ENCODE data around the gene APOL4.
"Not testable (repeated sequence)": the region's sequence is repeated elsewhere in the genome, so short reads cannot be mapped to it uniquely, and the experiment has no call there.

The APOL4 gene

GRCh38 chr22:36183446-36183845 lies 18.2 kb downstream of the APOL4 start:
- DNase-seq (ENCODE audit: low spot score), result no peak

DNA sequence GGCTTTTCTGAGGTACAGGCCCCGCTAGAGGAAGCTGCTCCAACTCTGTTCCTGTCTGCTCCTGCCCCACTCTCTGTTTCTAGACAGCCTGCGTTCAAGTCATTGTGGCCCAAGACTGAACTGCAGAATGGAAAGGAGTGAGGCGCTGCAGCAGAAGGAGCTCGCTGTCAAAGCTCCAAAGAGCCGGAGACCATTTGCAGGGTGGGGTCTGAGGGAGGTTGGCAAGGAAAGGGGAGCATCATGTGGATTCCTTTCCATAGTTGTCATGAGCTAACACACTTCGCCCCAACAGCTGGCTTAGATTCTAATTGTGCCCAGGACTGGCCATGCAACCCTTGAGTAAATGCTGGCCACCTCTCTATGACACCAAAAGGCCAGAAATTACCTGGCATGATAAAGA lies 18.8 kb downstream of the APOL4 start:
- no peak for DNase-seq (ENCODE audit: low spot score)

DNA sequence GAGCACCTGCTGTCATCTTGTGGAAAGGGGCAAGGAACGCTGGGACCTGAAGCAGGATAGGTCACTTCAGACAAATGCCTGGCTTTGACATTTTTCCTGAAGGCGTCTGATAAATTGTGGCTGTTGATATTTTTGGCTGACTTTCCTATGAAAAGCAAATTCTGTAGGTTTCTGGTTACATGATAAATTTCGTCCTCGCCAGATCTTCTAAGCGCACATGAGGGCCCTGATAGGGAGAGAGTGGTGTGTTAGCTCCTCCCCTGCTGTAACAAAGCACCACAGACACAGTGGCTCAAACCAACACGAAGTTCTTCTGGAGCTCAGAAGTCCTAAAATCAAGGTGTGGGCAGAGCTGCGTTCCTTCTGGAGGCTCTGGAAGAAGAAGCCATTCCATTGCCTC lies 19.6 kb downstream of the APOL4 start:
- DNase-seq (ENCODE audit: low spot score), result no peak

DNA sequence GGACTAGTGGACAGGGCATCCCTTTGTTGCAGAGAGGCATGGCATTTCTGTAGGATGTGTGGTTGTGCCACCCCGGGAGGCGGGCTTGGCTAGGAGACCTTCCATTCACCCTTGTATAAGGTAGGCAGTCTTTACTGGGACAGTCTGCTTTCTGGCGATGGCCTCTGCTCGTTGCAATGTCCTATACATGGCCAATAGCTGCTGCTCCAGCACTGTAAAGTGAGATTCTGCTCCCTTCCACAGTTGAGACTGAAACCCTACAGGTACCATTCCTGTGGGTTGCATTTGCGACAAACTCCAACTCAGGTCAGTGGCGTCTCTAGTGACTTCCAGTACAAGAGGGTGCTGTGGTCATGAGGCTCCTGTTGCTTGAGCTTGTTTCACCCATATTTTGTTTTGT lies 20.7 kb downstream of the APOL4 start:
- DNase-seq (ENCODE audit: low spot score), result no peak

- peak; percentile 31 for DNase-seq (ENCODE audit: low spot score)
These were observed 21.4 kb downstream of the APOL4 start for GRCh38 chr22:36180038-36180880.

DNA sequence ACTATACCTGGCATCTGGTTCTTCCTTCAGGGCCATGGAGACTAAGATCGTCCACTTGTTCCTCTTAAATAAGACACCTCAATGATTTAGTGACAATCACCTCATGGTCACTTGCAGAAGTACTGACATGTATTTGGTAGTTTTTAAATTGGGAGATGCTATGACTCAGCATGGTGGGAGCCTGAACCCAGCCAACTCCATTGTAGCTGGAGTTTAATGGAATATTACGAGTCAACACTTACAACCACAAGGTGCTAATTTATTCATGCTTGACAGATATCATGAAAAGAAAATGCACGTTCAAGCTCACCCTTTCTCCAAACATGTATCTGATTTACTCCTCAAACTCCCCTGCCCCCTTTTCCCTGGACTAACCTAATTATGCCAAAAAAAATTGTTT lies 24.4 kb downstream of the APOL4 start:
- DNase-seq (ENCODE audit: low spot score), result no peak

- DNase-seq (ENCODE audit: low spot score), result no peak
These were observed 25.7 kb downstream of the APOL4 start for GRCh38 chr22:36175892-36176291.

DNA sequence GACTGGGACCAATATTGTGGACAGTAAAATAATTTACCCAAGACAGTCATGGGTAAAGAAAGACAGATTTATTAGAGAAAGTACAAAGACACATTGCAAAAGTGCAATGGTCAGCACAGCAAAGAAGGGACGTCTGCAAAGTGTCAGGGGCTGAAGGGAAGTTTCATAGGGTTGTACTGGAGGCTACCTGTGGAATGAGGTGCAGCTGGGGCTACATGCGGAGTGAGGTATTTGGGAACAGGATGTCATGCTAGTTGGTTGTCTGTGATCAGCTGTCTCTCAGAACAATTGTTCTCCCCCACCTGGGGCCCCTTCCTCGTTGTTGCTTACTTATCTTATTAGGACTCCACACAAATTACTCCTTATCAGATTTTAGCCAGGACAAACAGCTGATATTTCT lies 29.7 kb downstream of the APOL4 start:
- no peak for DNase-seq (ENCODE audit: low spot score)

DNA sequence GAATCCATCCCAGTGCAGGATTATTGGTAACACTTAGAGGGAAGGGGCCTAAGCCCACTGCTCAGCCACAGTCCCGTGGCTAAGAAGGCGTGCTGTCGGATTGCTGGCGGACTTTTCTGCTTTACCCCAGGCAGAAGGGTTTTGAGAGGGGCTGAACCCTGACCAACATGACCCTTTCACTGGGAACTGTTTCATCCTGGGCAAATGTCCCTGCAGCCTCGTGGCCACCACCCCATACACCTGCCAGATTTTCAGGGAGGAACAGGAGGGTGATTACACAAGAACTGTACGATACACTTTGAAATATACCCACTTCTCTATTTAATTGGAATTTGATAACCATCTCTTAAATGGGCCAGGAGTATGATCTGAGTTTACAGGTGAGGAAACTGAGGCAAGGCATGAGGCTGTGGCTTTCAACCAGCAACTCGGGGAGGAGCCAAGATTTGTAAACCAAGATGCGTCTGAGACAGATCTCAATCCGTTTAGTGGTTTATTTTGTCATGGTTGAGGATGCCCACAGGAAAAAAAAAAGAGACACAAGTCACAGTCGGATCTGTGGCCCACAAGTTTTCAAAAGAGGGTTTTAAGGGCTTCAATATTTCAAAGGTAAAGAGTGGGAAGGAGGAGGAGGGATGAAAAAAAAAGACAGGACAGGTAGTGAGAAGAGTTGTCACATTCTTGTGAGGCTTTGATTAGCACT lies 34.9 kb downstream of the APOL4 start:
- DNase-seq (ENCODE audit: low spot score), result no peak

DNA sequence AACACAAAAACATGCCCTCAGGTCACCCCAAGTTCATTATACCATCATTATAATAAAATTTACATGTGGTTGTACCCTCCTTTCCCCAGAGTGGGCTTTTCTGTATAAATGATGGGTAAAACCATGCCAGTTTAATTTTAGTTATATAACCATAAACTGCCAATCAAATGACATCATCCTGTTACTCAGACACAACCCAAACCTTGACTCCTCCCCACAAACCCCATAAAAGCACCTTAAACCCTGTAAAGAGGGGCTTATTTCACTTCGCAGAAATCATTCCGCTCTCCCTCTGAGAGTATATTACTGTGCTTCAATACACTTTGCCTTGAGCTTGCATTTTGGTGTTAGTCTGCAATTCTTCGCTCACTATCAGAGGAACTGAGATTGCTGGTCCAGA lies 35.5 kb downstream of the APOL4 start:
- no peak for DNase-seq (ENCODE audit: low spot score)

GRCh38 chr22:36165141-36165540 lies 36.5 kb downstream of the APOL4 start:
- DNase-seq (ENCODE audit: low spot score), result no peak

DNA sequence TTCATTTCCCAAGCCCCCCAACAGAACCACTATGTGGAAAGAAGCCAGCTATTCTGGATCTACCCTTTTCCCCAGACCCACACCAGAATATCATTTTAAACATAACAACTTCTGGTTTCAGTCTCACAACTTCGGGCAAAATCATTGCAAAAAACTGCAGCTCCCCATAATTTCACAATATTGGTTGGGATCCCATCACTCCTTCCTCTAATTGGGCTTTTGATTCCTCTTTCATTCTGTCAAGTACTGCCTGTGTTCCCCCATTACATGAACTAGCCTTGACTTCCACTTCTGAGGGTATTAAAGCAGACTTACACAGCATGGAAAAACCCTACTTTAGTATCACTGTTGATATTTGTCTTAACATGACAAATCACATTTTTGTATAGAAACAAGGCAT lies 37.0 kb downstream of the APOL4 start:
- DNase-seq (ENCODE audit: low spot score), result no peak

DNA sequence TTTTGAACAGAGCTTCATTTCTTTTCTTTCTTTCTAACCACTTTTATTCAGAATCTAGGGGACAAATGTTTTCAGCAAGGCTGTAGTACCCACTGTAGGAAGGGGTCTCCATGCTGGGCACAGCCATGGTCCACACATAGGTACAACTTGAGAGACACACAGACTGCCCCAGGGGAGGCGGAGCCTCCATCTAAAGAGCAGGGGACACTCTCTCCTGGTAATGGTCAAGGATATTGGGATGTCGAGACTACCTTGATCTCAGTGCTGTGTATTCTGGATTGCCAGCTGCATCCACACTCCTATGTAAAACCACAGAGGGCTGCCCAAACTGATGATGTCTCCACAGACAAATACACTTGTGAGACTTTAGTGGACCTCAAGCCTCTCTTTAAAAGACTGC lies 38.1 kb downstream of the APOL4 start:
- no peak for DNase-seq (ENCODE audit: low spot score)

GRCh38 chr22:36162127-36163034 lies 39.2 kb downstream of the APOL4 start:
- no peak for DNase-seq (ENCODE audit: low spot score)

- DNase-seq (ENCODE audit: low spot score), result not testable (repeated sequence)
These were observed 39.8 kb downstream of the APOL4 start for GRCh38 chr22:36161793-36162126.

DNA sequence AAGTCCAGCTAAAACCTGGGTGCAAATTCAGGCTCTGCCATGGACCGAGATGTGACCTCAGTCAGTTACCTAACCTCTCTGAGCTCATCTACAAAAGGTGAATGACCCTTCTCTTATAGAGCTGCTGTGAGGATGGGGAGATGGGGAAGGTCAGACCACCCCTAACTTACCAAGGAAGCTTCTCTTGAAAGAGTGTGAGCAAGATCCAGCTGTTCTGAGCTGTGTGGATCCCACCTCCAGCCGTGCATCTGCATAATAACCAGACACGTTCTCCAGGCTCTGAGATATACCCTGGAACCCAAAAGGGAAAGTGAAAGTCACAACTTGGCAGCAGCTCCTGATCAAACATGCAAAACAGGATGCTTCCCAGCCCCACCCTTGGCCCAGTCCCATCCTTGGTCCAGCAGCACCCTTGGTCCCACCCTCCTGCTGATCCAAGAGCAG lies 41.1 kb downstream of the APOL4 start, which contains the start of gene APOL3:
TSS of gene APOL3 (minus strand) at position 257 of the 444 bp plus-strand sequence. CDS start 11,700 bp downstream, outside the sequence.
- peak; percentile 26 for DNase-seq (ENCODE audit: low spot score)

- peak; percentile 51 for DNase-seq (ENCODE audit: low spot score)
These were observed 44.8 kb downstream of the APOL4 start for GRCh38 chr22:36156515-36157419.

DNA sequence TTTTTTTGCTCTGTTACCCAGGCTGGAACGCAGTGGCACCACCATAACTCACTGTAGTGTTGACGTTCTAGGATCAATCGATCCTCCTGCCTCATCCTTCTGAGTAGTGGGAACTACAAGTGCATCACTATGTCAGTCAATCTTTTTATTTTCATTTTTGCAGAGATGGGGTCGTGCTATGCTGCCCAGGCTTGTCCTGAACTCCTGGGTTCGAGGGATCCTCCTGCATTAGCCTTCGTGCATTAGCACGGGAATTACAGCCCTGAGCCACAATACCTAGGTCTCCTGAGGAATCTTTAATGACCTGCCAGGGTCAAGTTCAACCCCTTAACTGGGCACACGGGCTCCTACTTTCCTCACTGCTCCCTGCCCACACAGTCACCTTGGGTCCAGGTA lies 45.5 kb downstream of the APOL4 start:
- no peak for DNase-seq (ENCODE audit: low spot score)

GRCh38 chr22:36155702-36156101 lies 45.9 kb downstream of the APOL4 start:
- no peak for DNase-seq (ENCODE audit: low spot score)

- DNase-seq (ENCODE audit: low spot score), result no peak
These were observed 47.1 kb downstream of the APOL4 start for GRCh38 chr22:36154423-36154945.

Measured in SW480 (cell line).